IPS-15b (cell line): ENCODE results near the gene CLEC18A.

Experiments used
- H3K27me3 ChIP-seq: one replicate; pipeline ENCODE4 v1.6.1; 2013; ENCODE audit warnings: low read length; ENCODE audit not compliant: control insufficient read depth, insufficient read depth
- H3K36me3 ChIP-seq: one replicate; pipeline ENCODE4 v1.6.1; 2013; ENCODE audit warnings: low read length; ENCODE audit not compliant: control insufficient read depth, insufficient read depth
- H3K4me1 ChIP-seq: one replicate; pipeline ENCODE4 v1.6.1; 2013; ENCODE audit warnings: mild to moderate bottlenecking, low read length; ENCODE audit not compliant: control insufficient read depth, insufficient read depth
- H3K4me3 ChIP-seq: one replicate; pipeline ENCODE4 v1.5.1; 2013; ENCODE audit warnings: low read depth, low read length
- H3K9ac ChIP-seq: one replicate; pipeline ENCODE4 v1.6.1; 2013; ENCODE audit warnings: low read depth, mild to moderate bottlenecking, low read length
- H3K9me3 ChIP-seq: one replicate; pipeline ENCODE4 v1.6.1; 2013; ENCODE audit warnings: mild to moderate bottlenecking, low read length; ENCODE audit not compliant: control insufficient read depth, insufficient read depth

The CLEC18A gene

GRCh38 chr16:69932228-69932627 is 18.9 kb upstream of the CLEC18A start:
- Histone ChIP-seq H3K4me1 (no peaks in the 10 kb centered on the region), H3K27me3 (no peaks in the 10 kb centered on the region), H3K9me3 (no peaks in the 10 kb centered on the region), H3K9ac (no peak overlapping the region), H3K36me3 (peaks cover 12% of the 10 kb centered on the region), H3K4me3 (no peak overlapping the region)

DNA sequence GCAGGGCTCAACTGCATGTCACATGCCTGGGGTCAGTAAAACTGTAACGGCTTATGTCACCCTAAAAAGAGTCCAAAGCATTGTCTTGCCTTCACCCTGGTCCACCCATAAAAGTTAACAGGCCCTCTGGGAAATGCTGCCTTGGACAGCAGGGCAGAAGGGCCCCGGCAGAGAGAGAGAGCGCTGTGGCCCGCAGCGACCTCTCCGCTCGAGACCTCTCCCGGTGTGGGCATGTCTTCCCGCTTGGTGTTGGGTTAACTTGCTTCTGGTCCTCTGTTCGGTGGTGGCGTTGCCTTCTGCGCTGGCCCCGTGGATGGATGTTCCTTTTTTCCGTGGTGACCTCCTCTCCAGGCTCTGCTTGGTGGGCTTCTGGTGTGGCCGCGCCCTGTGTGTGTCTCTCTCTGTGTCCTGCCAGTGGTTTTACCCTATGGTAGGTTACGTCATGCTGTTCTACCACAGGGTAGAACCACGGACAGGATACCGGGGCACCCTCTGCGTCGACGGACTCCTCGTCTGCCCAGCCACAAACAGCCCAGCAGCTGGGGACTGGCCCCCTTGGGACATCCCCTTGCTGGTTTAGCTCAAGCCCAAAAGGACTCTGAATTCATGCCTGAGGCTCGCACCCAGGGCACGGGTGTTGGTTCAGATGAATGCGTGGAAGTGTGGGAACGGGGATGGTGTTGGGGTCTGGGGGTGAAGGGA is 18.3 kb upstream of the CLEC18A start:
- Histone ChIP-seq H3K36me3 (peaks cover 15% of the 10 kb centered on the region), H3K4me1 (no peaks in the 10 kb centered on the region), H3K9me3 (no peaks in the 10 kb centered on the region), H3K4me3 (no peak overlapping the region), H3K27me3 (no peaks in the 10 kb centered on the region), H3K9ac (no peak overlapping the region)

DNA sequence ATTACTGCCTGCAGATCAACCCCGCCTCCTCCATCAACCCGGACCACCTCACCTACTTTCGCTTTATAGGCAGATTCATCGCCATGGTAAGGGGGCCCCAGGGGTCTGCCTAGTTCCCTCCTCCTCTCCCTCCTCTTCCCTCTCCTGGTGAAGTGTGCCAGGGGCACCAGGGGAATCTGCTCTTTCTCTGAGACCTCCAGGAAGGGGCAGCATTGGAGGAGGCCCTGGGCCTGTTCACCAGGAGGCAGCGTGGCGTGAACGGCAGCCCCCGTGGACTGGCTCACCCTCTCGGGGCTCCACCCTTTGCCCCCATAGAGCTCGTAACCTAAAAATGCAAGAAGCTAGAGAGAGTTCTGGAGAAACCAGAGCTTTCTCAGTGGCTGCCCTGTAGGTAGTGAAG is 17.1 kb upstream of the CLEC18A start:
- H3K9me3 ChIP-seq = no peaks in the 10 kb centered on the region
- H3K4me1 ChIP-seq = no peaks in the 10 kb centered on the region
- H3K4me3 ChIP-seq = no peak overlapping the region
- H3K36me3 ChIP-seq = peaks cover 18% of the 10 kb centered on the region
- no peaks in the 10 kb centered on the region for H3K27me3 ChIP-seq
- no peak overlapping the region for H3K9ac ChIP-seq

GRCh38 chr16:69934751-69935150 is 16.4 kb upstream of the CLEC18A start:
- H3K4me1 ChIP-seq = no peaks in the 10 kb centered on the region
- H3K9ac ChIP-seq = no peak overlapping the region
- H3K36me3 ChIP-seq = peaks cover 21% of the 10 kb centered on the region
- H3K27me3 ChIP-seq = no peaks in the 10 kb centered on the region
- no peak overlapping the region for H3K4me3 ChIP-seq
- no peaks in the 10 kb centered on the region for H3K9me3 ChIP-seq

DNA sequence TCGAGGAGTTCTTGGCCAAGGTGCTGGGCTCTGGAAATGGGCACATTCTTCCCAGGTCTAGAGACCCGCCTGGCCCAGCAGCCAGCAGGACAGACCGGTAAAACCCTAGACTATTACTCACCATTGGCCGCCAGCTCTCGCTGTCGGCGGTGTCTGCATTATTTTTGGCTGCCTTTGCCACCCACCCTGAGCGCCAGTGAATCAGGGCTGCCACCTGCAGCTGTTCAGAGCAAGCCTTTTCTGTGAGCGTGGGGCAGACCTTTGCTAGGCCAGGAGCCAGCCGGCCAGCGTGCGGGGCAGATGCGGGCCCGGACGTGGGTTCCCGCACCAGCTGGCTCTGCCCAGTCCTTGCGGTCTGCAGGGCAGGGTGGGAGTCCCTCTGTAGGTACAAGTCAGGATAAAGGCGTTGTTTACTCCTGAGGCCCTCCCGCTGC is 15.8 kb upstream of the CLEC18A start:
- Histone ChIP-seq H3K4me1 (no peaks in the 10 kb centered on the region), H3K9ac (no peak overlapping the region), H3K4me3 (no peak overlapping the region), H3K9me3 (no peaks in the 10 kb centered on the region), H3K27me3 (no peaks in the 10 kb centered on the region), H3K36me3 (peaks cover 23% of the 10 kb centered on the region)

GRCh38 chr16:69935740-69936139 is 15.4 kb upstream of the CLEC18A start:
- H3K9ac ChIP-seq = no peak overlapping the region
- no peaks in the 10 kb centered on the region for H3K27me3 ChIP-seq
- H3K4me3 ChIP-seq = no peak overlapping the region
- H3K9me3 ChIP-seq = no peaks in the 10 kb centered on the region
- no peaks in the 10 kb centered on the region for H3K4me1 ChIP-seq
- H3K36me3 ChIP-seq = peaks cover 24% of the 10 kb centered on the region

DNA sequence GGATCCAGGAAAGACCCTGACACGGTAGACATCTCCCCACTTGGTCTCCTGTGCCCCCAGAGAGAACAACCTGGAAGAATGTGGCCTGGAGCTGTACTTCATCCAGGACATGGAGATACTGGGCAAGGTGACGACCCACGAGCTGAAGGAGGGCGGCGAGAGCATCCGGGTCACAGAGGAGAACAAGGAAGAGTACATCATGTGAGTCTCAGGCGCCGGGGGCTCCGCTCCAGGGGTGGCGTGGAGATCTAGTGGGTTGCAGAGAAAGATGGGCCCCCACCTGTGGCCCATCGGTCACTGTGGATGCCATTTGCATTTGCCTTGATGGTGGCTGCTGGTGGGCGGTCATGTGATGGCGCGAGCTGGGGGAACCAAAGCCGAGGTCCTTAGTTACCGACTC is 14.9 kb upstream of the CLEC18A start:
- no peak overlapping the region for H3K9ac ChIP-seq
- H3K36me3 ChIP-seq = peaks cover 24% of the 10 kb centered on the region
- H3K27me3 ChIP-seq = no peaks in the 10 kb centered on the region

GRCh38 chr16:69936751-69937211 is 14.4 kb upstream of the CLEC18A start:
- no peaks in the 10 kb centered on the region for H3K4me1 ChIP-seq
- no peaks in the 10 kb centered on the region for H3K27me3 ChIP-seq
- no peaks in the 10 kb centered on the region for H3K9me3 ChIP-seq
- no peak overlapping the region for H3K4me3 ChIP-seq
- peaks cover 24% of the 10 kb centered on the region for H3K36me3 ChIP-seq
- no peak overlapping the region for H3K9ac ChIP-seq

More for the DNA sequence above, 14.9 kb upstream of the CLEC18A start:
- Histone ChIP-seq H3K4me1 (no peaks in the 10 kb centered on the region), H3K9me3 (no peaks in the 10 kb centered on the region), H3K4me3 (no peak overlapping the region)

DNA sequence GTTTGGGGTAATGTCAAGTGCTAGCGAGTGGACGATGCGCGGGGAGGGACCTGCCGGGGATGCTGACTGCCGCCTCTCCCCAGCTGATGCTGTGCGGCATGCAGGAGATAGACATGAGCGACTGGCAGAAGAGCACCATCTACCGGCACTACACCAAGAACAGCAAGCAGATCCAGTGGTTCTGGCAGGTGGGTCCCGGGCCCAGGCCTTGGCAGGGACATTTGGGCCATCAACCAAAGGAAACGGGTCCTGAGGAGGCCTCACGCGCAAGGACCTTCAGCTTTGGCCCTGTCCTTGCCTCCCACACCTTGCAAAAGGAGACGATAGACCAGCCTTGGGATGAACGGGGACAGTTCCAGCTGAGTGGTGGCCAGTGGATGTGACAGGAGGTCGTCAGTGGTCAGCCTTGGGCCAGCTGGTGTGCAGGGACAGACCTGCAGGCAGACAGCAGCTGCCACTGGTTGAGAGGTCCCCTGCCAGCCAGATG is 13.6 kb upstream of the CLEC18A start:
- no peaks in the 10 kb centered on the region for H3K27me3 ChIP-seq
- H3K4me3 ChIP-seq = no peak overlapping the region
- H3K4me1 ChIP-seq = no peaks in the 10 kb centered on the region
- H3K36me3 ChIP-seq = peaks cover 23% of the 10 kb centered on the region
- no peak overlapping the region for H3K9ac ChIP-seq
- H3K9me3 ChIP-seq = no peaks in the 10 kb centered on the region

- H3K4me1 ChIP-seq = no peaks in the 10 kb centered on the region
- no peak overlapping the region for H3K9ac ChIP-seq
- H3K9me3 ChIP-seq = no peaks in the 10 kb centered on the region
- H3K27me3 ChIP-seq = no peaks in the 10 kb centered on the region
- H3K36me3 ChIP-seq = peaks cover 20% of the 10 kb centered on the region
- no peak overlapping the region for H3K4me3 ChIP-seq
Observed at GRCh38 chr16:69938981-69939820, 11.9 kb upstream of the CLEC18A start.

DNA sequence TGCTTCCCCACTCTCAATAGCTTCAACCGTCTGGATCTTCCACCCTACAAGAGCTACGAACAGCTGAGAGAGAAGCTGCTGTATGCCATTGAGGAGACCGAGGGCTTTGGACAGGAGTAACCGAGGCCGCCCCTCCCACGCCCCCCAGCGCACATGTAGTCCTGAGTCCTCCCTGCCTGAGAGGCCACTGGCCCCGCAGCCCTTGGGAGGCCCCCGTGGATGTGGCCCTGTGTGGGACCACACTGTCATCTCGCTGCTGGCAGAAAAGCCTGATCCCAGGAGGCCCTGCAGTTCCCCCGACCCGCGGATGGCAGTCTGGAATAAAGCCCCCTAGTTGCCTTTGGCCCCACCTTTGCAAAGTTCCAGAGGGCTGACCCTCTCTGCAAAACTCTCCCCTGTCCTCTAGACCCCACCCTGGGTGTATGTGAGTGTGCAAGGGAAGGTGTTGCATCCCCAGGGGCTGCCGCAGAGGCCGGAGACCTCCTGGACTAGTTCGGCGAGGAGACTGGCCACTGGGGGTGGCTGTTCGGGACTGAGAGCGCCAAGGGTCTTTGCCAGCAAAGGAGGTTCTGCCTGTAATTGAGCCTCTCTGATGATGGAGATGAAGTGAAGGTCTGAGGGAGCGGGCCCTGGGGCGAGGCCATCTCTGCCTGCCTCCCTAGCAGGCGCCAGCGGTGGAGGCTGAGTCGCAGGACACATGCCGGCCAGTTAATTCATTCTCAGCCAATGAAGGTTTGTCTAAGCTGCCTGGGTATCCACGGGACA is 11.1 kb upstream of the CLEC18A start:
- Histone ChIP-seq H3K4me3 (no peak overlapping the region), H3K9me3 (no peaks in the 10 kb centered on the region), H3K4me1 (no peaks in the 10 kb centered on the region), H3K27me3 (no peaks in the 10 kb centered on the region), H3K9ac (no peak overlapping the region), H3K36me3 (peaks cover 20% of the 10 kb centered on the region)
